Daoy (cell line): ENCODE measurements around the gene ELFN1. TPM values are rescaled to one million over a fixed set of nuclear protein-coding genes. Genes with fewer than 3 reads are reported as not detected.
A peak's percentile ranks its signal among the peaks of the same experiment; 100 is the strongest.

ENCODE experiments used
- DNase-seq: peaks from one replicate; pipeline ENCODE4 v3.0.0-alpha.2; 2015; ENCODE audit warnings: low read depth
- total RNA-seq: library from RNA; depleted of rRNA; stranded (reverse); fragments of >200 nt; shearing (Covaris generic); gene quantifications from 2 replicates; pipeline ENCODE4 v1.2.3, GENCODE V29; 2014

ELFN1 gene
- total RNA-seq, 1 experiment from 2014 or later: 1.1 TPM

GRCh38 chr7:1642291-1642731, 27.8 kb upstream of the ELFN1 start:
- DNase-seq: no peak

GRCh38 chr7:1643270-1644092, 26.6 kb upstream of the ELFN1 start:
- DNase-seq: no peak

- DNase-seq: no peak
Measured at GRCh38 chr7:1644341-1645070, 25.6 kb upstream of the ELFN1 start.

GRCh38 chr7:1645071-1645409, 25.0 kb upstream of the ELFN1 start:
- DNase-seq: no peak

GRCh38 chr7:1645476-1645875, 24.6 kb upstream of the ELFN1 start:
- DNase-seq: no peak

- DNase-seq: no peak
Measured at GRCh38 chr7:1646391-1646790, 23.7 kb upstream of the ELFN1 start.

- DNase-seq: no peak
Measured at GRCh38 chr7:1646957-1647891, 22.9 kb upstream of the ELFN1 start.

- DNase-seq: no peak
Measured at GRCh38 chr7:1647961-1648672, 22.0 kb upstream of the ELFN1 start.

GRCh38 chr7:1649751-1650326, 20.2 kb upstream of the ELFN1 start:
- DNase-seq: no peak

- DNase-seq: no peak
Measured at GRCh38 chr7:1650363-1651030, 19.6 kb upstream of the ELFN1 start.

- no peak for DNase-seq
Measured at GRCh38 chr7:1651031-1651446, 19.0 kb upstream of the ELFN1 start.

GRCh38 chr7:1651891-1652290, 18.2 kb upstream of the ELFN1 start:
- DNase-seq: no peak

- DNase-seq: no peak
Measured at GRCh38 chr7:1653500-1653899, 16.6 kb upstream of the ELFN1 start.

- DNase-seq: no peak
Measured at GRCh38 chr7:1654111-1654510, 16.0 kb upstream of the ELFN1 start.

GRCh38 chr7:1654738-1655475, 15.2 kb upstream of the ELFN1 start:
- DNase-seq: no peak

- DNase-seq: peak; percentile 57
Measured at GRCh38 chr7:1659696-1660095, 10.4 kb upstream of the ELFN1 start.

- DNase-seq: no peak
Measured at GRCh38 chr7:1661461-1661860, 8.6 kb upstream of the ELFN1 start.

GRCh38 chr7:1662101-1662500, 8.0 kb upstream of the ELFN1 start:
- DNase-seq: no peak

- no peak for DNase-seq
Measured at GRCh38 chr7:1662767-1663166, 7.3 kb upstream of the ELFN1 start.

- DNase-seq: peak; percentile 2
Measured at GRCh38 chr7:1663223-1663622, 6.9 kb upstream of the ELFN1 start.
